Type B pancreatic cell (in vitro differentiated cells): ENCODE measurements around the gene CARM1. TPM values are rescaled to one million over a fixed set of nuclear protein-coding genes. Genes with fewer than 3 reads are reported as not detected.

ENCODE experiments used
- DNase-seq: peaks from one replicate; pipeline ENCODE4 v3.0.0; 2021; ENCODE audit warnings: mixed read lengths; ENCODE audit not compliant: unreplicated experiment; ENCODE audit errors: extremely low spot score
- H3K27ac Mint-ChIP-seq: 2 replicates; pipeline ENCODE4 v1.8.0; 2021; ENCODE audit warnings: mild to moderate bottlenecking, mixed read lengths
- H3K27me3 Mint-ChIP-seq: 2 replicates; pipeline ENCODE4 v1.8.0; 2021; ENCODE audit warnings: mixed read lengths
- H3K36me3 Mint-ChIP-seq: 2 replicates; pipeline ENCODE4 v1.8.0; 2021; ENCODE audit warnings: mixed read lengths
- H3K4me1 Mint-ChIP-seq: one replicate; pipeline ENCODE4 v1.8.0; 2021; ENCODE audit warnings: mixed read lengths; ENCODE audit not compliant: unreplicated experiment
- H3K4me3 Mint-ChIP-seq: 2 replicates; pipeline ENCODE4 v1.8.0; 2021; ENCODE audit warnings: mild to moderate bottlenecking, mixed read lengths
- H3K9me3 Mint-ChIP-seq: 2 replicates; pipeline ENCODE4 v1.8.0; 2021; ENCODE audit warnings: mixed read lengths
- CTCF ChIP-seq: fragments of 200-600 bp; sonication (generic); conservative IDR thresholded peaks from 2 replicates; pipeline ENCODE4 v1.5.0; 2021; ENCODE audit warnings: antibody characterized with exemption, mild to moderate bottlenecking
- total RNA-seq: library from RNA; stranded (reverse); gene quantifications from 2 replicates; pipeline ENCODE4 v1.2.1, GENCODE V29; 2021; ENCODE audit warnings: low replicate concordance

Gene CARM1
- total RNA-seq, 1 donor from 2014 or later: 81.9 TPM

- Mint-ChIP-seq H3K27me3 (no peaks in the 10 kb centered on the region), H3K4me1 (peaks cover 8% of the 10 kb centered on the region), H3K36me3 (no peaks in the 10 kb centered on the region), H3K9me3 (no peaks in the 10 kb centered on the region), H3K27ac (no peak overlapping the region), H3K4me3 (no peak overlapping the region)
- peak; percentile 87 for TF ChIP-seq CTCF
- no peak for DNase-seq
Observed at GRCh38 chr19:10858204-10858828, 13.0 kb upstream of the CARM1 start.

- TF ChIP-seq CTCF: peak; percentile 70
- Mint-ChIP-seq H3K4me1 (peaks cover 19% of the 10 kb centered on the region), H3K27ac (no peak overlapping the region), H3K9me3 (no peaks in the 10 kb centered on the region), H3K4me3 (no peak overlapping the region), H3K27me3 (no peaks in the 10 kb centered on the region), H3K36me3 (no peaks in the 10 kb centered on the region)
- DNase-seq: no peak
Observed at GRCh38 chr19:10861103-10861651, 10.2 kb upstream of the CARM1 start.

GRCh38 chr19:10862561-10863106, 8.7 kb upstream of the CARM1 start:
- no peaks in the 10 kb centered on the region for H3K9me3 Mint-ChIP-seq
- peaks cover 19% of the 10 kb centered on the region for H3K4me1 Mint-ChIP-seq
- H3K36me3 Mint-ChIP-seq: no peaks in the 10 kb centered on the region
- H3K4me3 Mint-ChIP-seq: no peak overlapping the region
- no peak for DNase-seq
- H3K27ac Mint-ChIP-seq: peak overlapping the region; percentile 90
- H3K27me3 Mint-ChIP-seq: no peaks in the 10 kb centered on the region
- TF ChIP-seq CTCF: no peak

- Mint-ChIP-seq H3K9me3 (no peaks in the 10 kb centered on the region), H3K27me3 (no peaks in the 10 kb centered on the region), H3K27ac (peak overlapping the region; percentile 90), H3K4me1 (peaks cover 19% of the 10 kb centered on the region), H3K4me3 (peak overlapping the region; percentile 21), H3K36me3 (no peaks in the 10 kb centered on the region)
- no peak for TF ChIP-seq CTCF
- DNase-seq: no peak
Observed at GRCh38 chr19:10863107-10863717, 8.1 kb upstream of the CARM1 start.

GRCh38 chr19:10864538-10864899, 6.8 kb upstream of the CARM1 start:
- peak; percentile 88 for DNase-seq
- Mint-ChIP-seq H3K4me1 (peaks cover 19% of the 10 kb centered on the region), H3K36me3 (no peaks in the 10 kb centered on the region), H3K27me3 (no peaks in the 10 kb centered on the region), H3K27ac (peak overlapping the region; percentile 52), H3K4me3 (peak overlapping the region; percentile 58), H3K9me3 (no peaks in the 10 kb centered on the region)
- TF ChIP-seq CTCF: peak; percentile 95
